H1 (cell line): Measurements from ENCODE around the gene RASGRP1. TPM values are rescaled to one million over a fixed set of nuclear protein-coding genes. Genes with fewer than 3 reads are reported as not detected.

Source experiments
- CTCF ChIA-PET: fragments of 300-600 bp; sonication (Branson Sonifier 250); formaldehyde crosslinking; loops from one replicate; lab custom pipeline; 2021; ENCODE audit not compliant: partially characterized antibody; lab: Charles Lee
- POLR2A ChIA-PET: fragments of 300-600 bp; sonication (Branson Sonifier 250); formaldehyde crosslinking; loops from one replicate; lab custom pipeline; 2021; ENCODE audit warnings: inconsistent platforms; ENCODE audit not compliant: partially characterized antibody; lab: Charles Lee
- DNase-seq, 2 experiments: peaks; one replicate each; pipeline versions ENCODE4 v3.0.0 to v3.0.0-alpha.2; 2010 to 2022; ENCODE audit warnings: low spot score in 2 of 2, low read depth in 1 of 2, mixed read lengths in 1 of 2
- FAIRE-seq: peaks from 2 replicates; lab custom pipeline; 2011; peaks lifted over from hg19 to GRCh38; lab: Jason Lieb, UNC
- H2AFZ ChIP-seq: 2 replicates; pipeline ENCODE4 v1.8.1; 2012; ENCODE audit warnings: low read length, inconsistent platforms
- H2AK5ac ChIP-seq: 2 replicates; pipeline ENCODE4 v1.6.1; 2013; ENCODE audit warnings: low read depth, low read length
- H2BK120ac ChIP-seq: replicated peaks from 2 replicates; pipeline ENCODE3; 2013; ENCODE audit warnings: low read depth, low read length, inconsistent platforms
- H2BK12ac ChIP-seq: 2 replicates; pipeline ENCODE4 v1.6.1; 2013; ENCODE audit warnings: low read depth, low read length
- H2BK15ac ChIP-seq: 2 replicates; pipeline ENCODE4 v1.6.1; 2013; ENCODE audit warnings: low read length
- H2BK20ac ChIP-seq: 2 replicates; pipeline ENCODE4 v1.6.1; 2013; ENCODE audit warnings: low read length
- H2BK5ac ChIP-seq: 2 replicates; pipeline ENCODE4 v1.6.1; 2013; ENCODE audit warnings: low read depth, low read length
- H3K14ac ChIP-seq: 2 replicates; pipeline ENCODE4 v1.6.1; 2013; ENCODE audit warnings: inconsistent platforms; ENCODE audit not compliant: insufficient read length
- H3K18ac ChIP-seq: 2 replicates; pipeline ENCODE4 v1.6.1; 2013; ENCODE audit warnings: low read length; ENCODE audit errors: extremely low read depth
- H3K23ac ChIP-seq: 2 replicates; pipeline ENCODE4 v1.6.1; 2013; ENCODE audit warnings: inconsistent platforms; ENCODE audit not compliant: insufficient read length
- H3K23me2 ChIP-seq: 2 replicates; pipeline ENCODE4 v1.6.1; 2013; ENCODE audit warnings: low read depth, low read length
- H3K27ac ChIP-seq: 2 replicates; pipeline ENCODE4 v1.6.1; 2011; ENCODE audit warnings: low read depth, low read length, inconsistent platforms
- H3K27me3 ChIP-seq, 4 experiments: replicated peaks in 1 of 4; 1 replicate in 1 of 4; 2 replicates in 3 of 4; pipeline versions ENCODE4 v1.6.1 to v1.8.1; 2011 to 2013; ENCODE audit warnings: low read length in 3 of 4, mild to moderate bottlenecking in 3 of 4, inconsistent platforms in 2 of 4, mixed read lengths in 2 of 4, moderate library complexity in 1 of 4; ENCODE audit not compliant: control insufficient read depth in 3 of 4, insufficient read depth in 3 of 4; ENCODE audit errors: extremely low read depth in 1 of 4
- H3K36me3 ChIP-seq, 4 experiments: 2 replicates each; pipeline versions ENCODE4 v1.6.1 to v1.8.1; 2011 to 2013; ENCODE audit warnings: mild to moderate bottlenecking in 4 of 4, low read length in 3 of 4, moderate library complexity in 2 of 4, control low read depth in 1 of 4, inconsistent platforms in 1 of 4; ENCODE audit not compliant: insufficient read depth in 4 of 4, control insufficient read depth in 2 of 4
- H3K4ac ChIP-seq: replicated peaks from 2 replicates; pipeline ENCODE3; 2013; ENCODE audit warnings: low read length, low read depth, mixed read lengths, inconsistent platforms; ENCODE audit not compliant: insufficient read length
- H3K4me1 ChIP-seq, 4 experiments: replicated peaks in 1 of 4; 1 replicate in 1 of 4; 2 replicates in 3 of 4; pipeline versions ENCODE4 v1.6.1 to v1.8.1; 2011 to 2013; ENCODE audit warnings: low read length in 3 of 4, inconsistent platforms in 2 of 4, mixed read lengths in 1 of 4; ENCODE audit not compliant: insufficient read depth in 4 of 4, control insufficient read depth in 3 of 4
- H3K4me2 ChIP-seq, 2 experiments: 2 replicates each; pipeline versions ENCODE4 v1.6.1 to v1.8.1; 2011 to 2013; ENCODE audit warnings: low read depth in 2 of 2, low read length in 2 of 2, control low read depth in 1 of 2, inconsistent platforms in 1 of 2, mild to moderate bottlenecking in 1 of 2; ENCODE audit not compliant: insufficient read depth in 1 of 2
- H3K4me3 ChIP-seq, 4 experiments: fragments of 200-600, 300-600 bp in 1 of 4; sonication (generic), shearing (Covaris generic), sonication (Bioruptor Twin) in 1 of 4; 2 replicates each; pipeline versions ENCODE4 v1.5.1 to v1.8.1; 2011 to 2016; ENCODE audit warnings: low read length in 4 of 4, low read depth in 3 of 4, control low read depth in 2 of 4, inconsistent platforms in 2 of 4, mild to moderate bottlenecking in 2 of 4, mixed read lengths in 1 of 4, moderate library complexity in 1 of 4; ENCODE audit not compliant: insufficient read depth in 2 of 4; ENCODE audit errors: extremely low read depth in 1 of 4
- H3K56ac ChIP-seq: replicated peaks from 2 replicates; pipeline ENCODE3; 2013; ENCODE audit warnings: low read depth, mild to moderate bottlenecking, mixed read lengths, low read length, inconsistent platforms; ENCODE audit not compliant: insufficient read length
- H3K79me1 ChIP-seq: 2 replicates; pipeline ENCODE4 v1.6.1; 2013; ENCODE audit warnings: low read depth, low read length, control low read depth
- H3K79me2 ChIP-seq, 2 experiments: 2 replicates each; pipeline versions ENCODE4 v1.6.1 to v1.8.1; 2012 to 2013; ENCODE audit warnings: low read length in 2 of 2, mild to moderate bottlenecking in 2 of 2, inconsistent platforms in 1 of 2; ENCODE audit not compliant: insufficient read depth in 2 of 2, control insufficient read depth in 1 of 2
- H3K9ac ChIP-seq, 4 experiments: replicated peaks in 1 of 4; 1 replicate in 1 of 4; 2 replicates in 3 of 4; pipeline versions ENCODE4 v1.6.1 to v1.8.1; 2011 to 2013; ENCODE audit warnings: low read depth in 3 of 4, low read length in 3 of 4, control low read depth in 2 of 4, mild to moderate bottlenecking in 2 of 4, moderate library complexity in 2 of 4, inconsistent platforms in 1 of 4; ENCODE audit errors: extremely low read depth in 1 of 4
- H3K9me3 ChIP-seq, 2 experiments: 2 replicates each; pipeline versions ENCODE4 v1.6.1 to v1.8.1; 2012 to 2013; ENCODE audit warnings: mild to moderate bottlenecking in 2 of 2, moderate library complexity in 2 of 2, control low read depth in 1 of 2, inconsistent platforms in 1 of 2, low read depth in 1 of 2, low read length in 1 of 2, mixed read lengths in 1 of 2; ENCODE audit not compliant: insufficient read depth in 2 of 2
- H4K20me1 ChIP-seq, 2 experiments: replicated peaks in 1 of 2; 2 replicates each; pipeline versions ENCODE3 to v1.8.1; 2011 to 2013; ENCODE audit warnings: inconsistent platforms in 2 of 2, low read length in 2 of 2, mild to moderate bottlenecking in 1 of 2; ENCODE audit not compliant: insufficient read depth in 2 of 2, control insufficient read depth in 1 of 2
- H4K5ac ChIP-seq: 2 replicates; pipeline ENCODE4 v1.6.1; 2013; ENCODE audit warnings: low read length, low read depth, mixed read lengths, inconsistent platforms; ENCODE audit not compliant: insufficient read length
- H4K8ac ChIP-seq: 2 replicates; pipeline ENCODE4 v1.8.0; 2013; ENCODE audit warnings: mild to moderate bottlenecking, moderate library complexity, low read length, inconsistent platforms; ENCODE audit not compliant: insufficient read depth; ENCODE audit errors: extremely low read depth
- H4K91ac ChIP-seq: replicated peaks from 2 replicates; pipeline ENCODE3; 2013; ENCODE audit warnings: low read length, mixed read lengths, inconsistent platforms; ENCODE audit not compliant: insufficient read length
- CBX8 ChIP-seq: fragments of 300-800, 300-1000 bp; sonication (generic); IDR thresholded peaks from 2 replicates; pipeline ENCODE4 v1.7.1; 2016; ENCODE audit warnings: low read depth, low read length, borderline replicate concordance
- CEBPB ChIP-seq: IDR thresholded peaks from 2 replicates; pipeline ENCODE4 v1.6.1; 2012; ENCODE audit warnings: low read depth, low read length
- CTBP2 ChIP-seq: IDR thresholded peaks from 2 replicates; pipeline ENCODE4 v1.7.0; 2011; ENCODE audit warnings: borderline replicate concordance, mild to moderate bottlenecking, moderate library complexity, mixed read lengths, low read length; ENCODE audit not compliant: insufficient read depth, insufficient read length
- NRF1 ChIP-seq: IDR thresholded peaks from 2 replicates; pipeline ENCODE4 v1.6.1; 2011; ENCODE audit warnings: mild to moderate bottlenecking, low read depth, low read length, improper control_type of control experiment
- SAP30 ChIP-seq: fragments of 300-600 bp; sonication (generic); IDR thresholded peaks from 2 replicates; pipeline ENCODE4 v1.7.1; 2012; ENCODE audit warnings: low read length, moderate library complexity, mild to moderate bottlenecking, inconsistent platforms; ENCODE audit not compliant: insufficient read depth, insufficient replicate concordance
- SP1 ChIP-seq: IDR thresholded peaks from 2 replicates; pipeline ENCODE4 v1.6.1; 2011; ENCODE audit warnings: low read depth, low read length
- USF2 ChIP-seq: IDR thresholded peaks from 2 replicates; pipeline ENCODE4 v1.6.1; 2011; ENCODE audit warnings: low read length, improper control_type of control experiment
- WGBS, 2 experiments: shearing (Covaris generic) in 1 of 2; methylation state at CpG; one replicate each; pipeline versions ENCODE4 v1.1.6 to v1.1.7; 2013 to 2015; ENCODE audit warnings: low lambda C conversion rate in 2 of 2, mixed read lengths in 2 of 2, inconsistent platforms in 1 of 2, low coverage in 1 of 2, missing lambda C conversion rate in 1 of 2; ENCODE audit not compliant: insufficient replicate concordance in 2 of 2, insufficient coverage in 1 of 2, insufficient read length in 1 of 2; ENCODE audit errors: extremely low coverage in 1 of 2, missing lambda C conversion rate in 1 of 2; 5-methylcytosine and 5-hydroxymethylcytosine counted together
- polyA plus RNA-seq, 7 experiments: library from polyadenylated mRNA; depleted of rRNA in 3 of 7; stranded (reverse) in 5 of 7; unstranded in 2 of 7; fragments of >200 nt in 5 of 7; fragments of 200-250 nt in 2 of 7; gene quantifications; 1 replicate in 5 of 7; 2 replicates in 1 of 7; 4 replicates in 1 of 7; pipeline versions ENCODE4 v1.2.1 to v1.2.3, GENCODE V29; 2011 to 2013; ENCODE audit warnings: missing spikeins in 2 of 7, mixed read lengths in 2 of 7
- total RNA-seq: library from RNA; stranded (reverse); fragmentation: NEBNext Ultra II Directional; extraction: Animal tissue kit (Norgen Biotek cat#: 25700); gene quantifications from 2 replicates; pipeline ENCODE4 v1.2.1, GENCODE V29; 2021

RASGRP1 gene
- total and polyA plus RNA-seq, 2 of the 8 experiments (the other 6 are each of a cell fraction or from before 2014, with no cell fraction given) = 1.1 to 2.1 TPM

GRCh38 chr15:38506997-38507396 is 57.6 kb downstream of the RASGRP1 start:
- Histone ChIP-seq H3K14ac (no peak overlapping the region), H3K4me3 (no peak overlapping the region), H3K23ac (no peak overlapping the region), H4K8ac (no peak overlapping the region), H3K36me3 (no peaks in the 10 kb centered on the region), H3K27ac (no peak overlapping the region), H3K4me2 (no peak overlapping the region), H3K79me2 (no peaks in the 10 kb centered on the region), H3K56ac (no peak overlapping the region), H3K4me1 (no peaks in the 10 kb centered on the region), H2AFZ (no peak overlapping the region), H4K20me1 (peaks cover 0 to 2% of the 10 kb centered on the region in 2 experiments), H4K91ac (no peak overlapping the region), H3K23me2 (no peaks in the 10 kb centered on the region), H3K79me1 (no peaks in the 10 kb centered on the region), H4K5ac (no peak overlapping the region), H3K27me3 (no peaks in the 10 kb centered on the region), H3K4ac (no peak overlapping the region), H3K9ac (no peak overlapping the region), H3K18ac (no peak overlapping the region), H2BK5ac (no peak overlapping the region), H2BK15ac (no peak overlapping the region), H2BK120ac (no peak overlapping the region), H2AK5ac (no peak overlapping the region), H2BK20ac (no peak overlapping the region), H2BK12ac (no peak overlapping the region), H3K9me3 (no peaks in the 10 kb centered on the region)
- 86% methylated on average over 4 of the region's 4 CpGs; no CpG with 5 or more reads in 1 of the 2 experiments for WGBS, 2 experiments
- TF ChIP-seq CTBP2 (no peak), SAP30 (no peak), CBX8 (no peak), SP1 (no peak), USF2 (no peak), NRF1 (no peak), CEBPB (no peak)
- CTCF ChIA-PET = interaction anchor here (0.8 to 4.9 kb wide), 7 partner anchors 9 to 184 kb away, joined by 3 to 24 read pairs (median 4); no protein-coding TSS in a partner anchor
- no peak for DNase-seq
- POLR2A ChIA-PET = interaction anchor here (1.1 kb wide), 1 partner anchor 10 kb away, joined by 3 read pairs; no protein-coding TSS in a partner anchor
- FAIRE-seq = no peak
